Activated T-cell treated with anti-CD3 and anti-CD28 coated beads for 24 hours (primary cell): Measurements from ENCODE around the gene UST.
"Not testable (repeated sequence)": the region's sequence is repeated elsewhere in the genome, so short reads cannot be mapped to it uniquely, and the experiment has no call there.

Experiments
- DNase-seq: peaks from one replicate; pipeline ENCODE4 v3.0.0-alpha.2; 2020; ENCODE audit warnings: low read depth

Gene UST

GRCh38 chr6:149008741-149009140 lies 261.9 kb downstream of the UST start:
- DNase-seq = no peak

DNA sequence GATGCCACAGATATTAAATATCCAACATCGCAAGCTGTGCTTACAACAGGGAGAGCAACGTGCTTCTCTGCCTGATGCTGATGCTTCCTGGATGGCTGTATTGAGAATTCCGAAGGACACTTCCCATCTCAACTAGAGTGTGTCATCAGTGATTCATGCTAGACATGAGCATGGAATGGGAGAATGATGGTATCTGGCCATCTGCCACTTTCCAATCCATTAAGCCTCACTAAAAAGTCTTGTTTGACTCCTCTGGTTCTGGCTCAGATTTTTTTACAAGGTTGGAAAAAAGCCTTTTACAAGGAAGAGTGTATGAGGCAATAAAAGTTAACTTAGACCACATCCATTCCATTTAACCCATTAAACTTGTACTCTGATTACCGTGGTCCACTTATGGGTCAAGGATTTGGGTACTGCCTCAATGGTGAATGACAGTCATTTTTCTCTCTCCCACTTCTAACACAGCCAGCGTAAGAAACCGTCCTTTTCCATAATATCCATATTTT lies 265.3 kb downstream of the UST start:
- DNase-seq = no peak

- DNase-seq = no peak
These were observed 266.9 kb downstream of the UST start for GRCh38 chr6:149013586-149014344.

DNA sequence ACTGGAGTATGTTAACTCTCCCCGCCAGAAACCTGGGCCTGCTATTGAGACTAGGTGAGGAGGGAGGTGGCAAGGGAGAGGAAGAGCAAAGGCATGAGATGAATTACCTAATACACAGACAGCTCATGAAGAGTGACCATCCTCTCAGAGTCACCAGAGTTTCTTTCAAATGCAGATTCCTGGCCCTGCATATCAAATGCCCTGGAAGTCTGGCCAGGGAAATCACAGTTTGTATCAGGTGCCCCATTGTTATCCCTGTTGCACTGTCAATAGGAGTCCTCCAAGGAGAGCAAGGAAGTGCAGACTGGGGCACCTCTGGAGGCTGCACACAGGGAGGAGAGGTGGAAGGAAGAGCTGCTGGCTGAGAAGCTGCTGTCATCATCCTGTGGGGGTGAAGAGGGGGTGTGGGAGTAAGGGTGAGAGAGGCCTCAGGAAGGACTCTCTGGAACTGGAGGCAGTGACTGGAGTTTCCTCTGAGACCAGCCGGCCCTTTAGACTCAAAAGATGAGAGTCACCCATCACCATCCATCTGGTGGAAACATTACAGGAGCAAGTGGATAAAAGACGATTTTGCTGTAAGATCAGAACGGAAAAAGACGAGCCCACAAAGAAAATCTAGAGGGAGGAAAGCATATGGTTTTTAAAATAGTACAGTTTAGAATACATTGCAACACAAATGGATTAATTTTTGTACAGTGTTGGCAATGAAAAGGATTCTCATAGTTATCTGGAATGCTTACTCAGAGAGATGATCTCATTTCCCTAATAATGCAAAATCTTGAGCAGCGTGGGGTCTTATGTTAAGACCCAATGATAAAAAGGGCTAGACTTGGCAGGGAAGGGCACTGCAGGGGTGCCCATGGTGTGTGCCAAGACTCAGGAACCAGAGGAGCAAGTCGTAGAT lies 268.1 kb downstream of the UST start:
- DNase-seq = no peak

- DNase-seq = no peak
These were observed 269.0 kb downstream of the UST start for GRCh38 chr6:149015535-149016525.

GRCh38 chr6:149016716-149017115 lies 269.9 kb downstream of the UST start:
- DNase-seq = no peak

- no peak for DNase-seq
These were observed 273.5 kb downstream of the UST start for GRCh38 chr6:149020319-149020718.

DNA sequence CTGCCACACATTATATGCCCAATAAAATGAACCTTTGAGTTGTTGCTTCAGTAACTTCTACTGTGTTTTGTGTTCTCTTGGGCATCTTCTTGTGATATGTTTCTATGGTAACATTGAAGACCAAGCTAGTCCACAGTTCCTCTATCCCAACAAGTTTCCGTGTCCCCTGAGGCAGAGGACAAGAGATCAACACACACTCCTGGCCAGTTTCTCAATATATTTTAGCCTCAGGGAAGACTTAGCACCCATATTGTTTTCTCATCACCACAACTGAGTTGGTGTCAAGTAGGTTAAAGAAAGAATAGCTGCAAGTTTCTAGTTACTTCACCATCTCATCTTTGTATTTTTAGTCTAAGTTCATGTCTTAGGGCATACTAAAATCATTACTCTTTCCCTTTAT lies 277.5 kb downstream of the UST start:
- no peak for DNase-seq

- DNase-seq = no peak
These were observed 278.2 kb downstream of the UST start for GRCh38 chr6:149025061-149025460.

- DNase-seq = no peak
These were observed 279.7 kb downstream of the UST start for GRCh38 chr6:149026530-149026942.

DNA sequence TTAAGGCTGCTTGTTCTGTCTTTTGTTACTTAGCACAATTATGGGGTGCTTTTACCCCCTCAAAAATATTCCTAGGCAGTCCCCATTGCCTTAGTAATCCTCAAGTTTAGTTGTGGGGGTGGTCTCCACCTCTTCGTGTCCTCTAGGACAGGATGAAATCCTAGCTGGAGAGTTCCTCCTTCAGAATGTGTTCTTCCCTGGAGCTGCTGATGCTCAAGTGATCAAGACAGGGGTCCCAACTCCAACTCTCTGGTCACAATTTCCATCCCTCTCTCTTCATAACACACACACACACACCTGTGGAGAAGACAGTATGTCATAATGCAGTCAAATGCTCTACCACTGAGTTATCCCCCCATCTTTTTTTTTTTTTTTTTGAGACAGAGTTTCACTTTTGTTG lies 280.7 kb downstream of the UST start:
- no peak for DNase-seq

- DNase-seq = peak; percentile 63
These were observed 282.1 kb downstream of the UST start for GRCh38 chr6:149028767-149029405.

- no peak for DNase-seq
These were observed 284.5 kb downstream of the UST start for GRCh38 chr6:149031201-149031858.

DNA sequence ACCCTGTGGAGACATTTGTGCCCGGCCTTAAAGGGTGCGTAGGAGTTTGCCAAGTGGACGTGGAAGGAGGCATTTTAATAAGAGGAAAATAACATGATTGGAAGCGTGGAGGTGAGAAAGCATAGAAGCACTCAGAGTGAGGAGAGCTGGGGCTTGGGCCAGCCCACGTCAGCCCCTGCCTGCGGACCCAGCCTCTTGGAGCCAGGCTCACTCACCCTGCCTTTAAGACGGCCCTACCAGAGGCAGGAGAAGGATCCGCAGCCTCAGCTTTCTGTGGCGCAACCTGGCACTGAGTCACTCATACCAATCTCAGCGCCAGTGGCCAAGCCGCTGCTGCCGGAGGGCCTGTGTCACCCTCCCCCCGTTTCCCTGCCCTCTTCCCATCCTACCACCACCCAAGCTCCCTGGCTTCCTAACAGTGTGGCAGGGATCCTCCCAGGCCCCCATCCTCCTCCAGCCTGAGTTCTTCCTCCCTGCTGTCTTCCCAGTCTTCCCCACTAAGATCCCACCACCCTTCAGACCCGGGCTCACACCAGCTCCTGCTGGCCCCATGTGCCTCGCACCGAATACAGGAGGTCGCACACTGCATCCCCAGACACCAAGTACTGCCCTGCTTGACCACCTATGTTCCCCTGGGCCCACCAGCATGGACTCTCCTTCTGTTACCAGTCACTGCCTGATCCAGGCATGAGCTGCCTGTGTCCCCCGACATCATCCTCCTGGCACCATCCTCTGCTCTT lies 285.2 kb downstream of the UST start:
- peak; percentile 21 for DNase-seq

DNA sequence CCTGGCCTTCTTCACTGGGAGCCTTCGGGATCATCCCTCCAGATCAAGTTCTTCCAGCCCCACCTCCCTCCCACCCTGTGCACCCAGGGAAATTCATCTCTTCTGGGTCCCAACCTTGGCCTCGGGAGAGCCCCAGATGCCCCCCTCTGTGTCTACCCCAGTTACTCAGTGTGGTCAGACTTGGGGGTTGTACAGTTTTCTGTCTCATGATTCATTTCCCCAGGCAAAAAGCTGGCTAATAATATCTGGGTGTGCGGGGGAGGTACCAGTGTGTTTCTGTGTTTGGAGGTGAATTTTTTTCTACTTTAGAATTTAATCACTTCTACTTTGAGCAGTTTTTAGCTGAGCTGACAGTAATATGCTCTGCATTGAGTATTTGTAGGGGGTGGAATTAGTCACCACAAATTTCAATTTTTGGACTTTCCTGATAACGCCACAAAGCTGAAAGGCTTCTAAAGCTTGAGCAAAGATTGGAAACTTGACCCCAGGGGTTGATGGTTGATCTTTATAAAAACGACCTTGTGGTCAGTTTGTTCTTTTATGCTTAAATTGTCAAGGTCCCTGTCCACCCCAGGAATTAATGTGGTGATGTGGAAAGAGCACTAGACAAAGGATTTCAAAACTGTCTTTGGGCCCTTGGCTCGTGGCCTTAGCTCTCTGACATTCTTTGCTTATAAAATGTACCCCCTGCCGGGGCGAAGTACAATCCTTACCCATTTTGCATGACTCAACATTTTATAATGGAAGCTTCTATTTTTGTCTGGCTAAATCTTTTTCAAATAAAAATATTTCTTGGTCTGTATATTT lies 286.0 kb downstream of the UST start:
- peak; percentile 60 for DNase-seq

GRCh38 chr6:149033454-149033853 lies 286.6 kb downstream of the UST start:
- no peak for DNase-seq

DNA sequence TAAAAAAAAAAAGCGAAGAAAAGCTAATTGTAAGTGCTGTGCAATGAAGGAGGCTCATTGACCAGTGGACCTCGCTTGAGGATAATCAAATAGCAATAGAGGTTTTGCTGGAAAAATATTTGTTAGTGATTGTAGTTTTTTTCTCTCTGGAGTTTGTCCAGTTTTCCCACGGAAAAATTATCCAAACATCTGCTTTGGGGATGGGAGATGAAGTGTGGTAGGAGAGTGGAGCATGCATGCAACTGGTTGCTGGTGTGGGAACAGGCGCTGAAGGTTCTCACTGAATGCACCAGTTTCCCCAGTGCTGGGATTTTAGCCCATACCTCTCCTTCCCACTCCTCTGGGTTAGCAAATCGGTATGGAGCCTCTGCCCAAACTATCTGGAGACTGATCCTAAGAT lies 288.9 kb downstream of the UST start:
- DNase-seq = no peak

- no peak for DNase-seq
These were observed 290.3 kb downstream of the UST start for GRCh38 chr6:149037051-149037671.

- DNase-seq = not testable (repeated sequence)
These were observed 292.2 kb downstream of the UST start for GRCh38 chr6:149039025-149039424.
